ENCODE measurements around the gene TATDN2. TPM values are rescaled to one million over a fixed set of nuclear protein-coding genes. Genes with fewer than 3 reads are reported as not detected.

TATDN2 gene
- total and polyA plus RNA-seq, 9 of the 15 experiments (the other 6 are each of a cell fraction or from before 2014, with no cell fraction given), result 5.2 to 44.7 (median 25.8) TPM

- TF ChIP-seq ELK3 (CRISPR knock-in tag; IDR thresholded peaks at IDR 0.05), result no peak
- TF ChIP-seq OTX1 (CRISPR knock-in tag; IDR thresholded peaks at IDR 0.05), result no peak
- peak; percentile 94 for TF ChIP-seq CBX1 (IDR thresholded peaks at IDR 0.05; ENCODE audit: low read depth)
- no peak for TF ChIP-seq XRCC5 (IDR thresholded peaks at IDR 0.05; ENCODE audit: low read depth, low read length)
- TF ChIP-seq HDAC3 (IDR thresholded peaks at IDR 0.05; ENCODE audit: borderline replicate concordance, partially characterized antibody), result no peak
- peak; percentile 79 for TF ChIP-seq RAD51 (IDR thresholded peaks at IDR 0.05; ENCODE audit: borderline replicate concordance, low read depth)
- TF ChIP-seq CSDE1 (IDR thresholded peaks at IDR 0.05), result no peak
- no peak for TF ChIP-seq ZNF316 (IDR thresholded peaks at IDR 0.05)
- peak; percentile 82 for TF ChIP-seq CREM (IDR thresholded peaks at IDR 0.05; ENCODE audit: low read depth)
- TF ChIP-seq E2F4 (CRISPR knock-in tag; IDR thresholded peaks at IDR 0.05; ENCODE audit: low read depth), result peak; percentile 61; the same call in 1 of the 2 replicates
- no peak for TF ChIP-seq ADNP (tag; IDR thresholded peaks at IDR 0.05)
- no peak for TF ChIP-seq NR1H2 (CRISPR knock-in tag; IDR thresholded peaks at IDR 0.05)
- peak; percentile 54; the same call in 1 of the 2 replicates for TF ChIP-seq TEAD4 (IDR thresholded peaks at IDR 0.05; ENCODE audit: low read length)
- no peak; the same call in 1 of the 2 replicates for TF ChIP-seq TEAD4 (CRISPR knock-in tag; IDR thresholded peaks at IDR 0.05; ENCODE audit: borderline replicate concordance)
- TF ChIP-seq MBD2 (IDR thresholded peaks at IDR 0.05; ENCODE audit: borderline replicate concordance, low read depth), result peak; percentile 56; the same call in 1 of the 2 replicates
- TF ChIP-seq KLF16 (IDR thresholded peaks at IDR 0.05), result no peak
- no peak for TF ChIP-seq MED1 (CRISPR knock-in tag; IDR thresholded peaks at IDR 0.05; ENCODE audit: borderline replicate concordance)
- TF ChIP-seq POLR2H (tag; IDR thresholded peaks at IDR 0.05; ENCODE audit: low read depth), result peak; percentile 68; the same call in 1 of the 2 replicates
- TF ChIP-seq CTCF (IDR thresholded peaks at IDR 0.05 in 2 of 3, conservative IDR thresholded peaks at IDR 0.05 in 1 of 3; ENCODE audit: insufficient read depth in 2 of 3, low read depth in 1 of 3, low read length in 3 of 3), result peak in 1 of 3 experiments; percentile 31; a peak in 2 of 6 replicates
- peak; percentile 89; the same call in 1 of the 2 replicates for TF ChIP-seq PHF8 (IDR thresholded peaks at IDR 0.05; ENCODE audit: borderline replicate concordance, low read length)
- peak in 1 of 2 experiments; percentile 83; a peak in 2 of 4 replicates for TF ChIP-seq FOXA3 (CRISPR knock-in tag; conservative IDR thresholded peaks at IDR 0.05 in 1 of 2, IDR thresholded peaks at IDR 0.05 in 1 of 2)
- 0 out of 2 replicates have a peak, but pooled peaks have one; percentile 8 for TF ChIP-seq E2F3 (CRISPR knock-in tag; IDR thresholded peaks at IDR 0.05)
- no peak for TF ChIP-seq U2AF2 (optimal IDR thresholded peaks at IDR 0.05; ENCODE audit: low read depth, low read length)
- TF ChIP-seq U2AF1 (optimal IDR thresholded peaks at IDR 0.05; ENCODE audit: low read depth, low read length), result peak; percentile 61
Measured at GRCh38 chr3:10248184-10248983, at the start of gene TATDN2 (continued).

Data from K562 (cell line).